TTC549 (cell line): ENCODE results near the gene SMCO2.

Source experiments
- FAIRE-seq: peaks from 2 replicates; lab custom pipeline; 2012; peaks lifted over from hg19 to GRCh38; lab: Jason Lieb, UNC

The SMCO2 gene

GRCh38 chr12:27455589-27455988, 9.1 kb downstream of the SMCO2 start:
- FAIRE-seq: no peak

- no peak for FAIRE-seq
Observed at GRCh38 chr12:27456618-27457017, 10.1 kb downstream of the SMCO2 start.

GRCh38 chr12:27460471-27460978, 14.0 kb downstream of the SMCO2 start:
- no peak for FAIRE-seq

GRCh38 chr12:27462151-27462694, 15.7 kb downstream of the SMCO2 start:
- FAIRE-seq: no peak

- FAIRE-seq: no peak
Observed at GRCh38 chr12:27462851-27463250, 16.3 kb downstream of the SMCO2 start.

GRCh38 chr12:27463511-27464219, 17.1 kb downstream of the SMCO2 start:
- no peak for FAIRE-seq

GRCh38 chr12:27464220-27464554, 17.7 kb downstream of the SMCO2 start:
- no peak for FAIRE-seq

GRCh38 chr12:27467641-27468040, 21.1 kb downstream of the SMCO2 start:
- FAIRE-seq: no peak

- FAIRE-seq: no peak
Observed at GRCh38 chr12:27468241-27468640, 21.7 kb downstream of the SMCO2 start.

GRCh38 chr12:27469176-27469736, 22.7 kb downstream of the SMCO2 start:
- no peak for FAIRE-seq

GRCh38 chr12:27472604-27473003, 26.1 kb downstream of the SMCO2 start:
- no peak for FAIRE-seq

GRCh38 chr12:27474344-27474743, 27.8 kb downstream of the SMCO2 start:
- no peak for FAIRE-seq

GRCh38 chr12:27477049-27477448, 30.5 kb downstream of the SMCO2 start:
- no peak for FAIRE-seq

GRCh38 chr12:27478949-27479348, 32.4 kb downstream of the SMCO2 start:
- FAIRE-seq: no peak

- FAIRE-seq: no peak
Observed at GRCh38 chr12:27480016-27480415, 33.5 kb downstream of the SMCO2 start.

GRCh38 chr12:27486961-27487360, 40.4 kb downstream of the SMCO2 start:
- no peak for FAIRE-seq

GRCh38 chr12:27488479-27488878, 41.9 kb downstream of the SMCO2 start:
- FAIRE-seq: no peak

GRCh38 chr12:27491226-27491625, 44.7 kb downstream of the SMCO2 start:
- no peak for FAIRE-seq

GRCh38 chr12:27493260-27493940, 46.9 kb downstream of the SMCO2 start:
- FAIRE-seq: no peak

GRCh38 chr12:27497446-27497845, 50.9 kb downstream of the SMCO2 start:
- FAIRE-seq: no peak

- no peak for FAIRE-seq
Observed at GRCh38 chr12:27498149-27498548, 51.6 kb downstream of the SMCO2 start.

- FAIRE-seq: no peak
Observed at GRCh38 chr12:27498761-27499160, 52.2 kb downstream of the SMCO2 start.

- no peak for FAIRE-seq
Observed at GRCh38 chr12:27499377-27499776, 52.8 kb downstream of the SMCO2 start.
